Breast epithelium (tissue), 3 donors: ENCODE data around the gene BFSP2.

Experiments used
- POLR2A ChIP-seq: fragments of 450-650 bp; IDR thresholded peaks from one replicate; pipeline ENCODE4 v1.6.1; 2016; ENCODE audit warnings: antibody characterized with exemption, mild to moderate bottlenecking, moderate library complexity
- POLR2AphosphoS5 ChIP-seq, 3 donors: sonication (generic); formaldehyde crosslinking; IDR thresholded peaks; one replicate each; pipeline ENCODE4 v1.6.1; 2017; ENCODE audit warnings: antibody characterized with exemption in 3 of 3
- TF ChIP-seq, protein P1 (sequence below), 3 donors: fragments of 450-650 bp; IDR thresholded peaks; one replicate each; pipeline ENCODE4 v1.5.1; 2016 to 2017; ENCODE audit warnings: antibody characterized with exemption in 3 of 3, mild to moderate bottlenecking in 3 of 3, moderate library complexity in 3 of 3

GRCh38 chr3:133408961-133409360, 9.1 kb downstream of the BFSP2 start:
- TF ChIP-seq, protein P1, sequence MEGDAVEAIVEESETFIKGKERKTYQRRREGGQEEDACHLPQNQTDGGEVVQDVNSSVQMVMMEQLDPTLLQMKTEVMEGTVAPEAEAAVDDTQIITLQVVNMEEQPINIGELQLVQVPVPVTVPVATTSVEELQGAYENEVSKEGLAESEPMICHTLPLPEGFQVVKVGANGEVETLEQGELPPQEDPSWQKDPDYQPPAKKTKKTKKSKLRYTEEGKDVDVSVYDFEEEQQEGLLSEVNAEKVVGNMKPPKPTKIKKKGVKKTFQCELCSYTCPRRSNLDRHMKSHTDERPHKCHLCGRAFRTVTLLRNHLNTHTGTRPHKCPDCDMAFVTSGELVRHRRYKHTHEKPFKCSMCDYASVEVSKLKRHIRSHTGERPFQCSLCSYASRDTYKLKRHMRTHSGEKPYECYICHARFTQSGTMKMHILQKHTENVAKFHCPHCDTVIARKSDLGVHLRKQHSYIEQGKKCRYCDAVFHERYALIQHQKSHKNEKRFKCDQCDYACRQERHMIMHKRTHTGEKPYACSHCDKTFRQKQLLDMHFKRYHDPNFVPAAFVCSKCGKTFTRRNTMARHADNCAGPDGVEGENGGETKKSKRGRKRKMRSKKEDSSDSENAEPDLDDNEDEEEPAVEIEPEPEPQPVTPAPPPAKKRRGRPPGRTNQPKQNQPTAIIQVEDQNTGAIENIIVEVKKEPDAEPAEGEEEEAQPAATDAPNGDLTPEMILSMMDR (IDR thresholded peaks at IDR 0.05) = no peak
- TF ChIP-seq POLR2AphosphoS5 (IDR thresholded peaks at IDR 0.05) (no peak), POLR2A (no peak)
